Measurements from ENCODE around the gene RAMP2.

The RAMP2 gene

DNA sequence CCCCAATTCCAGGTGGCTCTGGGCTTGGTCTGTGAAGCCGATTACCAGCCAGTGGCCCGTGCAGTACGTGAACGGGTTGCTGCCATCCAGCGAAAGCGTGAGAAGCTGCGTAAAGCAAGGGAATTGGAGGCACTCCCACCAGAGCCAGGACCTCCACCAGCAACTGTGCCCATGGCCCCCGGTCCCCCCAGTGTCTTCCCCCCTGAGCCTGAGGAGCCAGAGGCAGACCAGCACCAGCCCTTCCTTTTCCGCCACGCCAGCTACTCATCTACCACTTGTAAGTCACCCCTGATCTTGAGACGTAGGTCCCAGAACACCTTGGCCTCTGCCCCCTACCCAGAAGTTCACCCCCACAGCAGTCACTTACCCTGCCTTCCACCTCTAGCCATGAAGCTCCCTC lies 26.2 kb downstream of the RAMP2 start:
- no peak overlapping the region for H2AK5ac ChIP-seq (ENCODE audit: low read length, severe bottlenecking)
- no peak overlapping the region for H3K9ac ChIP-seq (ENCODE audit: low read length)
- no peak overlapping the region for H2BK15ac ChIP-seq (ENCODE audit: low read depth, poor library complexity, severe bottlenecking)
- H3K4me3 ChIP-seq (ENCODE audit: insufficient read depth in 1 of 2, low read depth in 1 of 2, low read length in 2 of 2): no peak overlapping the region
- H3K4me1 ChIP-seq (ENCODE audit: control insufficient read depth, insufficient read depth, low read depth, low read length): peaks cover 18% of the 10 kb centered on the region
- H3K27ac ChIP-seq (ENCODE audit: low read length, poor library complexity, severe bottlenecking): no peak overlapping the region
- no peak for DNase-seq
- no peak overlapping the region for H2BK5ac ChIP-seq (ENCODE audit: low read depth, low read length, poor library complexity, severe bottlenecking)
- no peak overlapping the region for H3K4me2 ChIP-seq (ENCODE audit: low read length, poor library complexity, severe bottlenecking)
- H3K4ac ChIP-seq (ENCODE audit: low read depth in 1 of 2, low read length in 2 of 2): no peak overlapping the region
- peaks cover 0 to 45% of the 10 kb centered on the region in 2 experiments for H3K36me3 ChIP-seq (ENCODE audit: control insufficient read depth in 1 of 2, insufficient read depth in 2 of 2, low read depth in 1 of 2, low read length in 2 of 2)
- no peak overlapping the region for H2AFZ ChIP-seq (ENCODE audit: low read depth, low read length)
- no peaks in the 10 kb centered on the region for H3K9me3 ChIP-seq (ENCODE audit: control insufficient read depth, low read length)
- no peak overlapping the region for H3K18ac ChIP-seq (ENCODE audit: low read depth in 1 of 2, low read length in 2 of 2)
- no peak overlapping the region for H4K8ac ChIP-seq (ENCODE audit: low read length)
- no peak overlapping the region for H3K14ac ChIP-seq (ENCODE audit: low read length in 2 of 2)
- H2BK12ac ChIP-seq (ENCODE audit: low read length in 2 of 2): no peak overlapping the region
- WGBS: 97% methylated on average over 11 of the region's 11 CpGs
- peaks cover 0 to 57% of the 10 kb centered on the region in 2 experiments for H3K27me3 ChIP-seq (ENCODE audit: control insufficient read depth in 1 of 2, insufficient read depth in 1 of 2, low read length in 2 of 2)
- H3K79me1 ChIP-seq (replicated peaks; ENCODE audit: low read length, poor library complexity, severe bottlenecking): peaks cover 19% of the 10 kb centered on the region
- H3K23ac ChIP-seq (ENCODE audit: low read length in 2 of 2): no peak overlapping the region
- no peak overlapping the region for H4K91ac ChIP-seq (ENCODE audit: low read length)
- H2BK120ac ChIP-seq (ENCODE audit: low read depth, low read length): no peak overlapping the region

- Histone ChIP-seq H3K9ac (ENCODE audit: low read length) (no peak overlapping the region), H3K4me3 (ENCODE audit: insufficient read depth in 1 of 2, low read depth in 1 of 2, low read length in 2 of 2) (no peak overlapping the region), H3K79me1 (replicated peaks; ENCODE audit: low read length, poor library complexity, severe bottlenecking) (peaks cover 12% of the 10 kb centered on the region), H4K91ac (ENCODE audit: low read length) (no peak overlapping the region), H2BK15ac (ENCODE audit: low read depth, poor library complexity, severe bottlenecking) (no peak overlapping the region), H3K4ac (ENCODE audit: low read depth in 1 of 2, low read length in 2 of 2) (no peak overlapping the region), H3K27me3 (ENCODE audit: control insufficient read depth in 1 of 2, insufficient read depth in 1 of 2, low read length in 2 of 2) (peaks cover 0 to 12% of the 10 kb centered on the region in 2 experiments), H3K14ac (ENCODE audit: low read length in 2 of 2) (no peak overlapping the region), H3K9me3 (ENCODE audit: control insufficient read depth, low read length) (no peaks in the 10 kb centered on the region), H3K4me2 (ENCODE audit: low read length, poor library complexity, severe bottlenecking) (no peak overlapping the region), H2AFZ (ENCODE audit: low read depth, low read length) (no peak overlapping the region), H3K4me1 (ENCODE audit: control insufficient read depth, insufficient read depth, low read depth, low read length) (peaks cover 6% of the 10 kb centered on the region), H3K36me3 (ENCODE audit: control insufficient read depth in 1 of 2, insufficient read depth in 2 of 2, low read depth in 1 of 2, low read length in 2 of 2) (peaks cover 10 to 50% of the 10 kb centered on the region in 2 experiments), H3K18ac (ENCODE audit: low read depth in 1 of 2, low read length in 2 of 2) (no peak overlapping the region), H2BK12ac (ENCODE audit: low read length in 2 of 2) (no peak overlapping the region), H3K27ac (ENCODE audit: low read length, poor library complexity, severe bottlenecking) (no peak overlapping the region), H2BK120ac (ENCODE audit: low read depth, low read length) (no peak overlapping the region), H2AK5ac (ENCODE audit: low read length, severe bottlenecking) (no peak overlapping the region), H2BK5ac (ENCODE audit: low read depth, low read length, poor library complexity, severe bottlenecking) (no peak overlapping the region), H4K8ac (ENCODE audit: low read length) (no peak overlapping the region), H3K23ac (ENCODE audit: low read length in 2 of 2) (no peak overlapping the region)
- no peak for DNase-seq
- WGBS: 100% methylated on average over 1 of the region's 2 CpGs
These were observed 30.9 kb downstream of the RAMP2 start for GRCh38 chr17:42791948-42792347.

GRCh38 chr17:42792545-42792944 lies 31.5 kb downstream of the RAMP2 start:
- Histone ChIP-seq H3K27me3 (ENCODE audit: control insufficient read depth in 1 of 2, insufficient read depth in 1 of 2, low read length in 2 of 2) (peaks cover 0 to 6% of the 10 kb centered on the region in 2 experiments), H4K91ac (ENCODE audit: low read length) (no peak overlapping the region), H3K18ac (ENCODE audit: low read depth in 1 of 2, low read length in 2 of 2) (no peak overlapping the region), H3K4me2 (ENCODE audit: low read length, poor library complexity, severe bottlenecking) (no peak overlapping the region), H3K14ac (ENCODE audit: low read length in 2 of 2) (no peak overlapping the region), H2AFZ (ENCODE audit: low read depth, low read length) (no peak overlapping the region), H3K4ac (ENCODE audit: low read depth in 1 of 2, low read length in 2 of 2) (no peak overlapping the region), H3K79me1 (replicated peaks; ENCODE audit: low read length, poor library complexity, severe bottlenecking) (peaks cover 14% of the 10 kb centered on the region), H3K4me3 (ENCODE audit: insufficient read depth in 1 of 2, low read depth in 1 of 2, low read length in 2 of 2) (no peak overlapping the region), H2AK5ac (ENCODE audit: low read length, severe bottlenecking) (no peak overlapping the region), H2BK15ac (ENCODE audit: low read depth, poor library complexity, severe bottlenecking) (no peak overlapping the region), H3K23ac (ENCODE audit: low read length in 2 of 2) (no peak overlapping the region), H4K8ac (ENCODE audit: low read length) (no peak overlapping the region), H3K9ac (ENCODE audit: low read length) (no peak overlapping the region), H3K27ac (ENCODE audit: low read length, poor library complexity, severe bottlenecking) (no peak overlapping the region), H3K4me1 (ENCODE audit: control insufficient read depth, insufficient read depth, low read depth, low read length) (peaks cover 10% of the 10 kb centered on the region), H2BK12ac (ENCODE audit: low read length in 2 of 2) (no peak overlapping the region), H3K36me3 (ENCODE audit: control insufficient read depth in 1 of 2, insufficient read depth in 2 of 2, low read depth in 1 of 2, low read length in 2 of 2) (peaks cover 15 to 44% of the 10 kb centered on the region in 2 experiments), H2BK120ac (ENCODE audit: low read depth, low read length) (no peak overlapping the region), H2BK5ac (ENCODE audit: low read depth, low read length, poor library complexity, severe bottlenecking) (no peak overlapping the region), H3K9me3 (ENCODE audit: control insufficient read depth, low read length) (no peaks in the 10 kb centered on the region)
- 87% methylated on average over 5 of the region's 5 CpGs for WGBS
- no peak for DNase-seq

- Histone ChIP-seq H3K14ac (ENCODE audit: low read length in 2 of 2) (no peak overlapping the region), H2BK12ac (ENCODE audit: low read length in 2 of 2) (no peak overlapping the region), H3K79me1 (replicated peaks; ENCODE audit: low read length, poor library complexity, severe bottlenecking) (peaks cover 18% of the 10 kb centered on the region), H3K27ac (ENCODE audit: low read length, poor library complexity, severe bottlenecking) (no peak overlapping the region), H3K18ac (ENCODE audit: low read depth in 1 of 2, low read length in 2 of 2) (no peak overlapping the region), H3K4me1 (ENCODE audit: control insufficient read depth, insufficient read depth, low read depth, low read length) (peaks cover 19% of the 10 kb centered on the region), H3K9ac (ENCODE audit: low read length) (no peak overlapping the region), H3K9me3 (ENCODE audit: control insufficient read depth, low read length) (no peaks in the 10 kb centered on the region), H3K4me3 (ENCODE audit: insufficient read depth in 1 of 2, low read depth in 1 of 2, low read length in 2 of 2) (no peak overlapping the region), H2AK5ac (ENCODE audit: low read length, severe bottlenecking) (no peak overlapping the region), H3K36me3 (ENCODE audit: control insufficient read depth in 1 of 2, insufficient read depth in 2 of 2, low read depth in 1 of 2, low read length in 2 of 2) (peaks cover 15 to 31% of the 10 kb centered on the region in 2 experiments), H3K4me2 (ENCODE audit: low read length, poor library complexity, severe bottlenecking) (no peak overlapping the region), H3K4ac (ENCODE audit: low read depth in 1 of 2, low read length in 2 of 2) (no peak overlapping the region), H4K8ac (ENCODE audit: low read length) (no peak overlapping the region), H4K91ac (ENCODE audit: low read length) (no peak overlapping the region), H2BK5ac (ENCODE audit: low read depth, low read length, poor library complexity, severe bottlenecking) (no peak overlapping the region), H3K23ac (ENCODE audit: low read length in 2 of 2) (peak overlapping the region in 1 of 2 experiments; percentile 23), H2AFZ (ENCODE audit: low read depth, low read length) (no peak overlapping the region), H2BK120ac (ENCODE audit: low read depth, low read length) (no peak overlapping the region), H2BK15ac (ENCODE audit: low read depth, poor library complexity, severe bottlenecking) (no peak overlapping the region), H3K27me3 (ENCODE audit: control insufficient read depth in 1 of 2, insufficient read depth in 1 of 2, low read length in 2 of 2) (no peaks in the 10 kb centered on the region)
- no peak for DNase-seq
- WGBS: 94% methylated on average over 3 of the region's 4 CpGs
These were observed 34.0 kb downstream of the RAMP2 start for GRCh38 chr17:42795061-42795460.
